ENCODE measurements around the gene ARHGAP40. TPM values are rescaled to one million over a fixed set of nuclear protein-coding genes. Genes with fewer than 3 reads are reported as not detected.

The ARHGAP40 gene
- total and polyA plus RNA-seq, 2 of the 13 experiments (the other 11 are each of a cell fraction or from before 2014, with no cell fraction given), result 0.75 to 2.1 TPM

DNA sequence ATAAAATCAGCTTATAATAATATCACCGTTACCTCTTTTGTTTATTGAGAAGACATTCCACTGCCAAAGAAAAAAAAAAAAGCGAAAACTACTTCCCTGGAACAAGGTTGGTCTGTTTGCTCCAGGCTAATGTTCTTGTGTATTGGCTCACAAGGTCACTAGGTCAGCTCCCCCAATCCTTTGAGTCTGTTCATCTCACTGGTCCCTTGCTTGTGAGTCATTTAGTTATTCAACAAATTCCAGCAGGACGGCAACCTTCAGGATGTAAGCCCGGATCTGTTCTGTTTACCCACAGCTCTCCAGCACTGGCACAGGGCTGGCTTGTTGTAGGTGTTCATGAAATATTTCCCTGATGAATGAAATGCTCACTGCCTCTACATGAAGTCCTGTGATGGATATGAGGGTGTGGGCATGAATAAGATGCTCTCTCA, 3.3 kb downstream of the ARHGAP40 start (continued):
- TF ChIP-seq NCOA2 (CRISPR knock-in tag; IDR thresholded peaks at IDR 0.05) (peak; percentile 95), ELF3 (CRISPR knock-in tag; IDR thresholded peaks at IDR 0.05) (peak; percentile 98), PHF21A (CRISPR knock-in tag; IDR thresholded peaks at IDR 0.05) (peak; percentile 96), RFXAP (CRISPR knock-in tag; IDR thresholded peaks at IDR 0.05; ENCODE audit: borderline replicate concordance) (peak; percentile 68; the same call in 1 of the 2 replicates), ZNF556 (CRISPR knock-in tag; IDR thresholded peaks at IDR 0.05; ENCODE audit: borderline replicate concordance) (peak; percentile 88; the same call in 1 of the 2 replicates), ZNF850 (CRISPR knock-in tag; conservative IDR thresholded peaks at IDR 0.05) (no peak), ZNF570 (CRISPR knock-in tag; IDR thresholded peaks at IDR 0.05; ENCODE audit: borderline replicate concordance) (no peak), HNF4A (CRISPR knock-in tag; IDR thresholded peaks at IDR 0.05) (peak; percentile 71), KAT7 (CRISPR knock-in tag; IDR thresholded peaks at IDR 0.05; ENCODE audit: borderline replicate concordance) (0 out of 2 replicates have a peak, but pooled peaks have one; percentile 72), POGZ (CRISPR knock-in tag; IDR thresholded peaks at IDR 0.05) (peak; percentile 78; the same call in 1 of the 2 replicates), KAT8 (CRISPR knock-in tag; IDR thresholded peaks at IDR 0.05) (peak; percentile 90), MIXL1 (CRISPR knock-in tag; IDR thresholded peaks at IDR 0.05) (peak; percentile 93), NRL (CRISPR knock-in tag; IDR thresholded peaks at IDR 0.05; ENCODE audit: borderline replicate concordance) (no peak), MYC (CRISPR knock-in tag; IDR thresholded peaks at IDR 0.05; ENCODE audit: borderline replicate concordance) (peak; percentile 46; the same call in 1 of the 2 replicates), ARID2 (CRISPR knock-in tag; IDR thresholded peaks at IDR 0.05; ENCODE audit: borderline replicate concordance) (no peak), ZNF572 (CRISPR knock-in tag; IDR thresholded peaks at IDR 0.05) (no peak), ISL2 (CRISPR knock-in tag; IDR thresholded peaks at IDR 0.05) (peak; percentile 96), NKX3-1 (CRISPR knock-in tag; IDR thresholded peaks at IDR 0.05) (peak; percentile 94; the same call in 1 of the 2 replicates), TBX3 (IDR thresholded peaks at IDR 0.05; ENCODE audit: borderline replicate concordance) (peak; percentile 81; the same call in 1 of the 2 replicates), ZNF3 (CRISPR knock-in tag; IDR thresholded peaks at IDR 0.05) (peak; percentile 98), ZC3H4 (CRISPR knock-in tag; IDR thresholded peaks at IDR 0.05; ENCODE audit: borderline replicate concordance) (no peak)
- TF ChIP-seq, protein P1, sequence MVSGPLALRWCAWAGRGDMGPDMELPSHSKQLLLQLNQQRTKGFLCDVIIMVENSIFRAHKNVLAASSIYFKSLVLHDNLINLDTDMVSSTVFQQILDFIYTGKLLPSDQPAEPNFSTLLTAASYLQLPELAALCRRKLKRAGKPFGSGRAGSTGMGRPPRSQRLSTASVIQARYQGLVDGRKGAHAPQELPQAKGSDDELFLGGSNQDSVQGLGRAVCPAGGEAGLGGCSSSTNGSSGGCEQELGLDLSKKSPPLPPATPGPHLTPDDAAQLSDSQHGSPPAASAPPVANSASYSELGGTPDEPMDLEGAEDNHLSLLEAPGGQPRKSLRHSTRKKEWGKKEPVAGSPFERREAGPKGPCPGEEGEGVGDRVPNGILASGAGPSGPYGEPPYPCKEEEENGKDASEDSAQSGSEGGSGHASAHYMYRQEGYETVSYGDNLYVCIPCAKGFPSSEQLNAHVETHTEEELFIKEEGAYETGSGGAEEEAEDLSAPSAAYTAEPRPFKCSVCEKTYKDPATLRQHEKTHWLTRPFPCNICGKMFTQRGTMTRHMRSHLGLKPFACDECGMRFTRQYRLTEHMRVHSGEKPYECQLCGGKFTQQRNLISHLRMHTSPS (CRISPR knock-in tag; IDR thresholded peaks at IDR 0.05; ENCODE audit: low read depth), result peak; percentile 95
- TF ChIP-seq, protein P2, sequence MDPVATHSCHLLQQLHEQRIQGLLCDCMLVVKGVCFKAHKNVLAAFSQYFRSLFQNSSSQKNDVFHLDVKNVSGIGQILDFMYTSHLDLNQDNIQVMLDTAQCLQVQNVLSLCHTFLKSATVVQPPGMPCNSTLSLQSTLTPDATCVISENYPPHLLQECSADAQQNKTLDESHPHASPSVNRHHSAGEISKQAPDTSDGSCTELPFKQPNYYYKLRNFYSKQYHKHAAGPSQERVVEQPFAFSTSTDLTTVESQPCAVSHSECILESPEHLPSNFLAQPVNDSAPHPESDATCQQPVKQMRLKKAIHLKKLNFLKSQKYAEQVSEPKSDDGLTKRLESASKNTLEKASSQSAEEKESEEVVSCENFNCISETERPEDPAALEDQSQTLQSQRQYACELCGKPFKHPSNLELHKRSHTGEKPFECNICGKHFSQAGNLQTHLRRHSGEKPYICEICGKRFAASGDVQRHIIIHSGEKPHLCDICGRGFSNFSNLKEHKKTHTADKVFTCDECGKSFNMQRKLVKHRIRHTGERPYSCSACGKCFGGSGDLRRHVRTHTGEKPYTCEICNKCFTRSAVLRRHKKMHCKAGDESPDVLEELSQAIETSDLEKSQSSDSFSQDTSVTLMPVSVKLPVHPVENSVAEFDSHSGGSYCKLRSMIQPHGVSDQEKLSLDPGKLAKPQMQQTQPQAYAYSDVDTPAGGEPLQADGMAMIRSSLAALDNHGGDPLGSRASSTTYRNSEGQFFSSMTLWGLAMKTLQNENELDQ (CRISPR knock-in tag; IDR thresholded peaks at IDR 0.05; ENCODE audit: borderline replicate concordance), result no peak
- TF ChIP-seq, protein P3, sequence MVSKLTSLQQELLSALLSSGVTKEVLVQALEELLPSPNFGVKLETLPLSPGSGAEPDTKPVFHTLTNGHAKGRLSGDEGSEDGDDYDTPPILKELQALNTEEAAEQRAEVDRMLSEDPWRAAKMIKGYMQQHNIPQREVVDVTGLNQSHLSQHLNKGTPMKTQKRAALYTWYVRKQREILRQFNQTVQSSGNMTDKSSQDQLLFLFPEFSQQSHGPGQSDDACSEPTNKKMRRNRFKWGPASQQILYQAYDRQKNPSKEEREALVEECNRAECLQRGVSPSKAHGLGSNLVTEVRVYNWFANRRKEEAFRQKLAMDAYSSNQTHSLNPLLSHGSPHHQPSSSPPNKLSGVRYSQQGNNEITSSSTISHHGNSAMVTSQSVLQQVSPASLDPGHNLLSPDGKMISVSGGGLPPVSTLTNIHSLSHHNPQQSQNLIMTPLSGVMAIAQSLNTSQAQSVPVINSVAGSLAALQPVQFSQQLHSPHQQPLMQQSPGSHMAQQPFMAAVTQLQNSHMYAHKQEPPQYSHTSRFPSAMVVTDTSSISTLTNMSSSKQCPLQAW (CRISPR knock-in tag; IDR thresholded peaks at IDR 0.05), result peak; percentile 95
- TF ChIP-seq, protein P4, sequence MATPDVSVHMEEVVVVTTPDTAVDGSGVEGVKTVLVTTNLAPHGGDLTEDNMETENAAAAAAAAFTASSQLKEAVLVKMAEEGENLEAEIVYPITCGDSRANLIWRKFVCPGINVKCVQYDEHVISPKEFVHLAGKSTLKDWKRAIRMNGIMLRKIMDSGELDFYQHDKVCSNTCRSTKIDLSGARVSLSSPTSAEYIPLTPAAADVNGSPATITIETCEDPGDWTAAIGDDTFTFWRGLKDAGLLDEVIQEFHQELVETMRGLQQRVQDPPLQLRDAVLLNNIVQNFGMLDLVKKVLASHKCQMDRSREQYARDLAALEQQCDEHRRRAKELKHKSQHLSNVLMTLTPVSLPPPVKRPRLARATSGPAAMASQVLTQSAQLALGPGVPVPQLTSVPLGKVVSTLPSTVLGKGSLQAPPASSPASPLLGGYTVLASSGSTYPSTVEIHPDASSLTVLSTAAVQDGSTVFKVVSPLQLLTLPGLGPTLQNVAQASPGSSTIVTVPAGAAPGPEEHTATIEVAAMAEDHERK (CRISPR knock-in tag; IDR thresholded peaks at IDR 0.05; ENCODE audit: low read depth), result peak; percentile 28; the same call in 1 of the 2 replicates
